GM13977 (cell line): ENCODE results near the gene C19orf25.
A peak's percentile ranks its signal among the peaks of the same experiment; 100 is the strongest.

Experiments used
- DNase-seq: peaks from one replicate; pipeline ENCODE4 v3.0.0; 2012; ENCODE audit warnings: low spot score
- CTCF ChIP-seq: IDR thresholded peaks from 2 replicates; pipeline ENCODE4 v1.5.1; 2012; ENCODE audit warnings: mild to moderate bottlenecking, control low read depth; ENCODE audit not compliant: insufficient read depth; ENCODE audit errors: extremely low read depth, missing control alignments
- in situ Hi-C: fragments of 300-500 bp; cut with MboI; formaldehyde crosslinking; loops from one replicate; pipeline ENCODE4 v1.12.0; 2022; ENCODE audit warnings: low sequenced_read_pairs, low pct_unique_long_range_greater_than_20kb, mixed read lengths, inconsistent platforms; ENCODE audit not compliant: unreplicated experiment

Gene C19orf25

GRCh38 chr19:1511318-1512317 lies 32.6 kb upstream of the C19orf25 start:
- TF ChIP-seq CTCF = no peak
- no peak for DNase-seq
- in situ Hi-C loops = no loop called here

GRCh38 chr19:1510807-1511206 lies 31.8 kb upstream of the C19orf25 start:
- no peak for TF ChIP-seq CTCF
- in situ Hi-C loops = no loop called here
- DNase-seq = no peak

- no peak for TF ChIP-seq CTCF
- in situ Hi-C loops = no loop called here
- no peak for DNase-seq
Observed at GRCh38 chr19:1510442-1510806, 31.4 kb upstream of the C19orf25 start.

GRCh38 chr19:1509602-1510441 lies 30.8 kb upstream of the C19orf25 start:
- no peak for DNase-seq
- TF ChIP-seq CTCF = no peak
- in situ Hi-C loops = no loop called here

GRCh38 chr19:1508507-1508856 lies 29.5 kb upstream of the C19orf25 start:
- TF ChIP-seq CTCF = no peak
- in situ Hi-C loops = no loop called here
- DNase-seq = no peak

GRCh38 chr19:1507763-1508506 lies 28.9 kb upstream of the C19orf25 start:
- peak; percentile 99 for DNase-seq
- no peak for TF ChIP-seq CTCF
- in situ Hi-C loops = no loop called here
